Activated T-helper 1 cell treated with anti-CD3 and anti-CD28 coated beads, Interleukin-12 subunit alpha, Interleukin-12 subunit beta, Interleukin-2, Interleukin-4 antibody, amounts not matched to agents 30 ng/mL and 10 ng/mL and 1 ng/mL, durations not matched to agents 14 hours and 24 hours and 36 hours (primary cell): ENCODE results near the gene ITM2C. TPM values are rescaled to one million over a fixed set of nuclear protein-coding genes. Genes with fewer than 3 reads are reported as not detected.

Source experiments
- DNase-seq: peaks from one replicate; pipeline ENCODE4 v3.0.0; 2021; ENCODE audit warnings: low spot score
- H3K27ac Mint-ChIP-seq: one replicate; pipeline ENCODE4 v1.8.0; 2021; ENCODE audit warnings: mild to moderate bottlenecking, mixed read lengths
- H3K27me3 Mint-ChIP-seq: one replicate; pipeline ENCODE4 v1.8.0; 2022; ENCODE audit warnings: mild to moderate bottlenecking, moderate library complexity, mixed read lengths; ENCODE audit not compliant: insufficient read depth
- H3K36me3 Mint-ChIP-seq: one replicate; pipeline ENCODE4 v1.8.0; 2021; ENCODE audit warnings: low read depth, mixed read lengths
- H3K4me1 Mint-ChIP-seq: one replicate; pipeline ENCODE4 v1.8.0; 2021; ENCODE audit warnings: low read depth, mixed read lengths
- H3K4me3 Mint-ChIP-seq: one replicate; pipeline ENCODE4 v1.8.0; 2021; ENCODE audit warnings: mild to moderate bottlenecking, moderate library complexity, mixed read lengths
- H3K9me3 Mint-ChIP-seq: one replicate; pipeline ENCODE4 v1.8.0; 2021; ENCODE audit warnings: mixed read lengths
- intact Hi-C: fragments of 100-400 bp; cut with micrococcal nuclease; formaldehyde crosslinking; loops from one replicate; pipeline ENCODE4 v1.15.1; 2024
- total RNA-seq: library from RNA; stranded (reverse); gene quantifications from 2 replicates; pipeline ENCODE4 v1.2.3, GENCODE V29; 2022

The ITM2C gene, protein sequence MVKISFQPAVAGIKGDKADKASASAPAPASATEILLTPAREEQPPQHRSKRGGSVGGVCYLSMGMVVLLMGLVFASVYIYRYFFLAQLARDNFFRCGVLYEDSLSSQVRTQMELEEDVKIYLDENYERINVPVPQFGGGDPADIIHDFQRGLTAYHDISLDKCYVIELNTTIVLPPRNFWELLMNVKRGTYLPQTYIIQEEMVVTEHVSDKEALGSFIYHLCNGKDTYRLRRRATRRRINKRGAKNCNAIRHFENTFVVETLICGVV
- total RNA-seq: 4.2 and 5.2 TPM in 2 replicates

DNA sequence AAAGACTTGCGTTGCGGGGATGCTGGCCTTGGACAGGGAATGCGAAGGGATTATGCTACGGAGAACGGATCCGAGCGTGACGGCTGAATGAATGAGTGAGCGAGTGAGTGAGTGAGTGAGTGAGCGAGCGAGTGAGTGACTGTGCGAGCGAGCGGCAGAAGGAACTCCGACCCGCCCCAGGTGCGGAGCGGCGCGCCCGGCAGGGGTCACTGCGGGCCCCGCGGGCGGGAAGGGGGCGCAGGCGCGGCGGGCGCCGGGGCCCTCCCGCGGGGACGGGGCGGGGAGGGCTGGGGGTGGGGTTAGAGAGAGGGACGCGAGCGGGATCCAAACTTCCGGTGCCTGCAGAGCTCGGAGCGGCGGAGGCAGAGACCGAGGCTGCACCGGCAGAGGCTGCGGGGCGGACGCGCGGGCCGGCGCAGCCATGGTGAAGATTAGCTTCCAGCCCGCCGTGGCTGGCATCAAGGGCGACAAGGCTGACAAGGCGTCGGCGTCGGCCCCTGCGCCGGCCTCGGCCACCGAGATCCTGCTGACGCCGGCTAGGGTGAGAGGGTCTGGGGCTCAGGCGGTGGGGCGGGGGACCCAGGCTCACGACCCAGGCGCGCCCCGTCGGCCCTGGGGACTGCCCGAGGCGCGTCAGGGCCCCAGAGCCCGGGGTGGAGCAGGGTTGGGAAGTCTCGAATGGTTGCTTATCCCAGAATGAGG is at the start of gene ITM2C:
Gene ITM2C (plus strand): TSS at position 338 of the 702 bp plus-strand sequence. CDS start 84 bp downstream, at position 422.
- peak within 1 kb of the TSS; percentile 90 for H3K4me3 Mint-ChIP-seq
- H3K27me3 Mint-ChIP-seq: peaks cover 61% of the 10 kb centered on the region
- H3K36me3 Mint-ChIP-seq: no peaks in the 10 kb centered on the region
- peaks cover 24% of the 10 kb centered on the region for H3K4me1 Mint-ChIP-seq
- peak; percentile 61 for DNase-seq
- peak within 1 kb of the TSS; percentile 71 for H3K27ac Mint-ChIP-seq
- intact Hi-C loops: loop anchor here (1.0 kb wide), 2 partner anchors 14 to 120 kb away; no protein-coding TSS in a partner anchor
- no peaks in the 10 kb centered on the region for H3K9me3 Mint-ChIP-seq

DNA sequence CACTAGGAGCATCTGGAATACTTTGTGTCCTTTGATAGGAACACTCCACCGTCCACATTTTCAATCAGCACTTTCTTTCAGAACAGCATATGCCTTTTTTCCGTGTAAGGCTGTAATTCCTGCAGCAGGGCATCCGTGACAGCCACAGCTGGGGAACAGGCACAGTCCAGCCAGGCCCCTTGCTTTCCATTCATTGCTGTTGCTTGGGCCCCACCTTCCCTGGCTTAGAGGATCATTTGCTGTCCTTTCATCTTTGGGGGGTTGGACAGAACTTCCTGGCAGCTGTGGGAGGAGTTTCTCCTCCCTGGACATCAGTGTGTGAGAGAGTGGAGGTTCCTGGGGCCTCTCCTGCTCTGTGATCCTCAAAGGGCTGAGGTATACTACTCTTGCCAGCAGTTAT is 49.7 kb upstream of the ITM2C start:
- no peaks in the 10 kb centered on the region for H3K27me3 Mint-ChIP-seq
- no peak for DNase-seq
- H3K36me3 Mint-ChIP-seq: peaks cover 62% of the 10 kb centered on the region
- no peak overlapping the region for H3K4me3 Mint-ChIP-seq
- H3K27ac Mint-ChIP-seq: no peak overlapping the region
- intact Hi-C loops: no loop called here
- H3K4me1 Mint-ChIP-seq: peaks cover 37% of the 10 kb centered on the region
- H3K9me3 Mint-ChIP-seq: no peaks in the 10 kb centered on the region

DNA sequence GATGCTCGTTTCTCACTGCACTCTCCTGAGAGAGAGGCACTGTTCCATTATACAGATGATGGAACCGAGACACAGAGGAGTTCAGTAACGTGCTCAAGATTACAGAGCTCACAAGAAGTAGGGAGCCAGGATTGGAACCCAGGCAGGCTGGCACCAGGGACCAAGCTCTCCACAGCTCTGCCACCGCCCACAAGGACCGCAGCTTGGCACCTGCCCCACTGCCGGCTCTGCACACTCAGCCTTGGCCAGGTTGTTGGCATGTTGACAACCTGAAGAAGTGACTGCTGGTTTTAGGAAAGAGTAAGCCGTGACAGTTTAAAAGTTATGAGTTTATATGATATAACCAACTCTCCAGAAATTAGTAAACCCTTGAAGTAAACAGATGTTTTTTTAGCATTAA is 48.0 kb upstream of the ITM2C start:
- H3K27me3 Mint-ChIP-seq: no peaks in the 10 kb centered on the region
- peak overlapping the region; percentile 14 for H3K27ac Mint-ChIP-seq
- peaks cover 59% of the 10 kb centered on the region for H3K36me3 Mint-ChIP-seq
- H3K9me3 Mint-ChIP-seq: no peaks in the 10 kb centered on the region
- H3K4me3 Mint-ChIP-seq: no peak overlapping the region
- H3K4me1 Mint-ChIP-seq: peaks cover 33% of the 10 kb centered on the region
- intact Hi-C loops: no loop called here
- DNase-seq: no peak

DNA sequence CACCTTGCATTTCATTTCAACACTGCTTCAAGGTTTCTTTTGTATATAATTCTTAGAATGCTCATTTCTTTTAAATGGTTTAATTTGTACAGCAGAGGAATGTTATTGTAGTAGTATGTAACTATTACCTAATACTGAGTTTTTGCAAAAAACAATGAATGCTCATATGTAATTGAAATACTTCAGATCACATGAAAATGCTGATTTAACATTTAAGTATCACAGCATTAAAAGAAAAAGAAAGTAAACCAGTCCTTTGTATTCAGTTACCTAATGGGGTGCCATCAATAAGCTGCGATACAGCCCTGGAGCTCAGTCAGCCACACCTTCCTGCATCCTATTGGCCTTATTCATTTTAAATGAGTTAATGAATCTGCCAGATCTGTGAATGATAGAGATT is 45.3 kb upstream of the ITM2C start:
- peaks cover 41% of the 10 kb centered on the region for H3K36me3 Mint-ChIP-seq
- intact Hi-C loops: no loop called here
- peaks cover 26% of the 10 kb centered on the region for H3K4me1 Mint-ChIP-seq
- no peaks in the 10 kb centered on the region for H3K9me3 Mint-ChIP-seq
- no peak overlapping the region for H3K4me3 Mint-ChIP-seq
- H3K27ac Mint-ChIP-seq: no peak overlapping the region
- H3K27me3 Mint-ChIP-seq: peaks cover under 1% of the 10 kb centered on the region
- no peak for DNase-seq

DNA sequence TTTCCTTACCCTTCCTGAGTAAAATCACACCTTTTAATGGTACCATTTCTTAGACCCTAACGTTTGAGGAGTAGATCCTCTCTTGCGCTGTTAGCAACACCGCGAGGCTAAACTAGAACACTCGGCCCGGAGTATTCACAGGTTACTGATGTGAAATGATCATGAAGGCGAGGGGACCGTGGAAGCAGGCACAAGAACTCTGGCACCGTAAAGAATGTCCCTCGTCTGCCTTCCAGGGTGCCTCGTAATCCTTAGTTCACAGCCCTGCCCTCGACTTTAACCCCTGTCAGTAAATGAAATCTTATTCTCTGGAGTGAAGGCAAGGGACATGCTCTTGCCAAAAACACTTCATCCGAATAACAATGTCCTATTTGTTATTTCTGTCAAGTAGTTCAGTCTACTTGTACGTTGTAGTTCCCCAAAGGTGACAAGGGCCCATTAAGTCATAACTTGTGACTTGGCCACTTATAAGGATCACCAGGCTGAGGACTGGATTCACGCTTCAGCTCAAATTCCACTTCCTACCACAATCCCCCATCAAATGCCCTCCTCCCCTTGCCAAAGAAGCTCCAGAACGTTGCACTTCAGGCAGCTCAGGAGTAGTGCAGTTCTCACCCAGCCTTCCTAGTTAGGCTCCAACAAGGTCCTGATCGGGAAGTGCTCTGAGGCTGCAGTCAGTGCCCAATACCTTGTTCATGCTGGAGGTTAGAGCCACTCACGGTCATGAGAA is 43.3 kb upstream of the ITM2C start:
- Mint-ChIP-seq H3K4me1 (peaks cover 19% of the 10 kb centered on the region), H3K9me3 (no peaks in the 10 kb centered on the region), H3K27me3 (peaks cover 15% of the 10 kb centered on the region), H3K4me3 (no peak overlapping the region), H3K27ac (peak overlapping the region; percentile 2), H3K36me3 (peaks cover 31% of the 10 kb centered on the region)
- intact Hi-C loops: loop anchor here (10.0 kb wide), 1 partner anchor 623 kb away; no protein-coding TSS in a partner anchor
- DNase-seq: no peak

DNA sequence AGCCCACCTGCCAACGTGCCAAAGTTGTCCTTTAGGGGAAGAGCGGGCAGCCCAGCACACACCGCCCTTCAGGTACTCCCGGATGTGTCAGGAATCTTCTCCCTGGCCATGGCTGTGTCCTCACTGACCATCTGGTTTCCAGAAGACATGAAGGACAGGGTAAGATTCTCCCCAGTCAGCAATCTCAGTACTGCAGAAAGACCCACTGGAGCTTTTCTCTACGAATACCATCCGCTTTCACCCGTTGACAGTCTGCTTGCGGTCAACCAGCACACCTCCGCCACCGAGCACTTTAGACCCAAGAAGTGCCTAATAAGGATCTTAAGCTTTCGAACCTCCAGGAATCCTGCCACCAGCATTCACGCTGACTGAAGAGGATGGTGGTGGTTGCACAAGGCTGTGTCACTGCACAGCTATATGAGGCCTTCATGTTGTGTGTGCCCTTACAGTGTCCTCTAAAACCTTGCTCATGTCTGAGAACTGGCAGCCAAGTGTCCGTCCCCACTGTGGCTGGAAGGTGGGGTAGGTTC is 42.7 kb upstream of the ITM2C start:
- Mint-ChIP-seq H3K27me3 (peaks cover 20% of the 10 kb centered on the region), H3K4me3 (no peak overlapping the region), H3K27ac (no peak overlapping the region), H3K9me3 (no peaks in the 10 kb centered on the region), H3K4me1 (peaks cover 21% of the 10 kb centered on the region), H3K36me3 (peaks cover 28% of the 10 kb centered on the region)
- intact Hi-C loops: loop anchor here (10.0 kb wide), 1 partner anchor 623 kb away; no protein-coding TSS in a partner anchor
- no peak for DNase-seq

DNA sequence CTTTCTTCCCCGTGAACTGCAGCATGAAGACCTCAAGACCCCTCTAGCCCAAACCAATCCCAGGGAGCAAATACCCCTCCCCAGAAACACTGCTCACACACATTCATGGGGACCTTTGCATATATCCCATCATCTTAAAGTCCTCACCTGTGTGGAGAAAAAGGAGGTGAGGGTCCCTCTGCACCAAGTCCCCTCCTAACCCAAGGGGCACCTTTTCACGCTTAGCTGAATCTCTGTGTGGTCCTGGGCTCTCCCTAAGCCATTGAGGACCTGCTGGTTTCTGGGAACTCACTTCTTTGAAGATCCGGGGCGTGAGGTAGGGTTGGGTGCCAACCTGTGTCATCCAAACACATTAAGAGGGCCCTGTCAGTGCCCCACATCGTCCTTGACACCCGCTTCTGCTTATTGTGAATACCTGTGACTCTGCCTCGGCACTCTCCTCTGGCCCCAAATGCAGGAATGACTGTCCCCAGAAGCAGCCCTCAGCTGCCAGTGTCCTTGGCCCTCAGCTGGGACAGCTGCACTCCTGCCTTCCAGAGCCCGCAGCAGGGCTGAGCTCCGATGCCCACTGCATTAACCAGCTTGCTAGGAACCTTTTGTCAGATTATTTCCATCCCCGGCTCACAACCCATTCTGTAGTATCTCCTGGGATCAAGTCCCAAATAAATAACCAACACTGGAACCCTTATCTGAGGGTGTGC is 41.3 kb upstream of the ITM2C start:
- Mint-ChIP-seq H3K27ac (no peak overlapping the region), H3K27me3 (peaks cover 27% of the 10 kb centered on the region), H3K4me1 (peaks cover 24% of the 10 kb centered on the region), H3K9me3 (no peaks in the 10 kb centered on the region), H3K4me3 (no peak overlapping the region), H3K36me3 (peaks cover 20% of the 10 kb centered on the region)
- intact Hi-C loops: loop anchor here (10.0 kb wide), 1 partner anchor 621 kb away; no protein-coding TSS in a partner anchor
- DNase-seq: no peak

DNA sequence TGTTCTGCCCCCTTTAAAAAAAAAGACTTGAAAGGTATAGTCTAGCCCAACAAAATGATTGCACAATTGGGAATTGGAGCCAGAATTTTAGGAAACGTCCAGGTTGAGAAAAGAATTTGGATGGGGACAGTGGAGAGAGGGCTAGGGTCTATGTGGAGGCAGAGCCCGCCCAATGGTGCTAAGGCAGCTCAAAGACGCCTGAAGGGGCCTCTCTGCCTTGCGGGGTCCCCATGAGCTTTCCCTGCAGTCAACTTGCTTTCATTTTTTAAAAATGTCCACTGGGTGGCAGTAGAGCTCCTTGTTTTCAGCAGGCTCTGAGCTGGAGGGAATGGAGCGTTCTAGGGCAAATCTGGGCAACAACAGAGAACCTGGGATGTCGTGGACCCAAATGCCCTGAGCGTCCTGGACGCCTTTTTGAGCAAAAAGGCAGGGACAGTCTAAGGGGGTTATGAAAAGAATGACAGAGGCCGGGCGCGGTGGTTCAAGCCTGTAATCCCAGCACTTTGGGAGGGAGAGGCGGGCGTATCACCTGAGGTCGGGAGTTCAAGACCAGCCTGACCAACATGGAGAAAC is 40.2 kb upstream of the ITM2C start:
- Mint-ChIP-seq H3K4me3 (peak overlapping the region; percentile 37), H3K4me1 (peaks cover 23% of the 10 kb centered on the region), H3K9me3 (no peaks in the 10 kb centered on the region), H3K36me3 (peaks cover 12% of the 10 kb centered on the region), H3K27ac (no peak overlapping the region), H3K27me3 (peaks cover 35% of the 10 kb centered on the region)
- DNase-seq: peak; percentile 42
- intact Hi-C loops: loop anchor here (1.0 to 10.0 kb wide), 4 partner anchors 26 to 620 kb away; partner anchors contain the start of gene PSMD1

DNA sequence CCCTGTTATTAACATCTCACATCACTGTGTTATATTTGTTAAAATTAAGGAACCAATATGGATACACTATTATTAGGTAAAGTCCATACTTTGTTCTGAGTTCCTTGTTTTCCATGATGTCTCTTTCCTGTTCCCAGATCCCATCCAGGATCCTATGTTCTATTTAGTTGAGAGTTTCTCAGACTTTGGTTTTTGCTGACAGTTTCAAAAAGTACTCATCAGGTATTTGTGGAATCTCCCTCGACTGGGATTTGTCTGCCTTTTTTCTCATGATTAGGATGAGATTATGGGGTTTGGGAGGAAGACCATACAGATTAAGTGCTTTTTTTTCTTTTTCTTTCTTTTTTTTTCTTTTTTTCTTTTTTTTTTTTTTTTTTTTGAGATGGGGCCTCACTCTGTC is 39.4 kb upstream of the ITM2C start:
- no peaks in the 10 kb centered on the region for H3K9me3 Mint-ChIP-seq
- intact Hi-C loops: loop anchor here (5.0 to 10.0 kb wide), 2 partner anchors 77 to 619 kb away; no protein-coding TSS in a partner anchor
- peaks cover 42% of the 10 kb centered on the region for H3K27me3 Mint-ChIP-seq
- H3K27ac Mint-ChIP-seq: no peak overlapping the region
- H3K4me3 Mint-ChIP-seq: no peak overlapping the region
- H3K36me3 Mint-ChIP-seq: peaks cover 6% of the 10 kb centered on the region
- DNase-seq: no peak
- peaks cover 23% of the 10 kb centered on the region for H3K4me1 Mint-ChIP-seq

DNA sequence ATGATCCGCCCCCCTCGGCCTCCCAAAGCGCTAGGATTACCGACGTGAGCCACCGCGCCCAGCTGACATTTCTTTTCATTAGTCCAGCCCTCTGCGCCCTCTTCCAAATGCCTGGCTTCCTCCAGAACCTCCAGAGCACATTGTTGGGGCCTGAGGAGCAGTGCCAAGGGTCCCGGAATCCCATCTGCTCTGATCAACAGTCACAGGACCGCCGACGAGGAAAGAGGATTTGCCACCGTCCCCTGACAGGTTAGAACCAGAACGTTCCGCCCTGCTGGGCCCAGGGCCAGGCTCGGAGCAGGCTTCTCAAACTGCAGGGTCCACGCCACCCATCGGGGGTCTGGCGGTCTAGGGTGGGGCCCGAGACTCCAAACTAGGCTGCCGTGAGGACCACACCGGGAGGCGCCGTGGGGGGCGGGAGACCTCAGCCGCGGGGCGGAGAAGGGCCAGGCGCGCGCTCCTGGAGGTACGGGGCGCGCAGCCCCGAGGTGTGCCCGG is 36.9 kb upstream of the ITM2C start:
- Mint-ChIP-seq H3K27ac (no peak overlapping the region), H3K36me3 (no peaks in the 10 kb centered on the region), H3K27me3 (peaks cover 67% of the 10 kb centered on the region), H3K9me3 (no peaks in the 10 kb centered on the region), H3K4me1 (peaks cover 23% of the 10 kb centered on the region), H3K4me3 (no peak overlapping the region)
- intact Hi-C loops: loop anchor here (5.0 to 10.0 kb wide), 2 partner anchors 74 to 617 kb away; no protein-coding TSS in a partner anchor
- DNase-seq: no peak

DNA sequence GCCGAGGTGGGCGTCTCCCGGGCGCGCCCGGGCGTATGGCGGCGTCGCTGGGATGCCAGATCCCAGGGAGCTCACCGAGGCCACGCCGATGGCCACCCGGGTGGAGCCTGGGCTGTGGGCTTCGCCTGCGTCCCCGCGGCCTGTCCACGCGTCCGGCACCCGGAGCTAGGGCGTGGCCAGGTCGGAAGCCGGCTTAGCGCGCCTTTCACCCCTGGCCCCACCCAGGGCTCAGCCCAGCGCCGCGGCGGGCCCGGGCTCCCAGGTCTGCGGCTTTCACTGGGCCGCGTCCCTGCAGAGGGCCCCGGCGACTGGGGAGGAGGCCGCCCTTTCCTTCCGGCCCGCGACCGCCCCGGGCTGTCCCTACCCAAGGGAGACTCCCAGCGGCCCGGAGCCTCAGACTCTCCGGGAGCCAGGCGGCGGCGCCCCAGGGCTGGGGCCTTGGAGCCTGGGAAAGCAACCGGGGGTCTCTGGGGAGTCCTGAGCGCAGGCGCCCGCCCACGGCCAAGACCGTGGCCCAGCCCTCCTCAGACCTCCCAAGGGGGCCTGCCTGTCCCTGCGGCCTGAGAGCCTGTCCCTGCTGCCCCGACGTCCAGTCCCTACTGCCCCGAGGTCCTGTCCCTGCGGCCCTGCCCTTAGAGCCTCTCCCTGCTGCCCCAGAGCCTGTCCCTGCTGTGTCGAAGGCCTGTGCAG is 36.3 kb upstream of the ITM2C start:
- peak; percentile 17 for DNase-seq
- H3K4me1 Mint-ChIP-seq: peaks cover 23% of the 10 kb centered on the region
- no peaks in the 10 kb centered on the region for H3K9me3 Mint-ChIP-seq
- no peak overlapping the region for H3K27ac Mint-ChIP-seq
- no peaks in the 10 kb centered on the region for H3K36me3 Mint-ChIP-seq
- intact Hi-C loops: loop anchor here (5.0 to 10.0 kb wide), 2 partner anchors 74 to 616 kb away; no protein-coding TSS in a partner anchor
- peaks cover 67% of the 10 kb centered on the region for H3K27me3 Mint-ChIP-seq
- peak overlapping the region; percentile 22 for H3K4me3 Mint-ChIP-seq
